ENCODE data around the gene FTCDNL1.

DNA sequence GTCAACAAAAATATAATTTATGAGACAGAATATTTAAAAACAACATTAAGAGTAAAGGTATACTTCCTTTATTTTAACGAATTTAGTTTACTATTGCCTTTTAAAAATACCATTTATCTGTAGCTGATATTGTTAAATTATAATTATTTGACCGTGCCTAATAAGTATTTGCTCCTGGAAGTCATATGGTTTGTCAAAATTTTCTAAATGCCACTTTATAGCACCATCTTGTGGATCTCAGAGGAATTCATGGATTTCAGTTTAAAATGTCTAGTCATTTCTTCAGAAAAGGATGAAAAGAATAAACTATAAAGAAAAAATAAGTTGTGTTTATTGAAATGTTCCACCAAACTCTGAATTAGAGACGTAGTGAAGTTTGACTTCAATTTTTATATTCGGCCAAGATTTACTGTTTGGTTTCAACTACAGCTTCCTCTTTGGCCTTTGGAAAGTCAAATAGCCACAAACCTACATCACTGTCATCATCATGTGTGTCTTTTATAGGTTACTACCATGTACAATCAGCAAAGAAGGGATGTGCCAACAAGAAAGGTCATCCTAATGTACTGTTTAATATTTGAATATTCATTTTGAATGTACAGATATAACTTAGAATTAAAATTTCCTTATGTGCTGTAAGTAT is 10.3 kb upstream of the FTCDNL1 start:
- TF ChIP-seq EZH2 (IDR thresholded peaks at IDR 0.05) (no peak), POLR2AphosphoS5 (IDR thresholded peaks at IDR 0.05; ENCODE audit: borderline replicate concordance, low read depth, low read length) (no peak), FOXP2 (optimal IDR thresholded peaks at IDR 0.05; ENCODE audit: control extremely low read depth, extremely low read length, insufficient read depth) (no peak)
